Right lobe of liver (tissue), 4 donors: Measurements from ENCODE around the gene LITAF.

Experiments used
- POLR2A ChIP-seq: fragments of 450-650 bp; IDR thresholded peaks from one replicate; pipeline ENCODE4 v1.6.1; 2017; ENCODE audit warnings: antibody characterized with exemption, mild to moderate bottlenecking
- TF ChIP-seq, protein P1 (sequence below), 4 donors: fragments of 200-600 bp in 3 of 4; fragments of 450-650 bp in 1 of 4; IDR thresholded peaks; one replicate each; pipeline versions ENCODE4 v1.5.1 to v1.8.0; 2016 to 2022; ENCODE audit warnings: antibody characterized with exemption in 4 of 4, mild to moderate bottlenecking in 2 of 4
- donor health status: DM: no; HTN: no; CAD: no.
- donor health status: DM: no; HTN: no; CAD: no.
- donor health status: DM: no; HTN: yes; CAD: no.

- TF ChIP-seq POLR2A, result no peak
- TF ChIP-seq, protein P1, sequence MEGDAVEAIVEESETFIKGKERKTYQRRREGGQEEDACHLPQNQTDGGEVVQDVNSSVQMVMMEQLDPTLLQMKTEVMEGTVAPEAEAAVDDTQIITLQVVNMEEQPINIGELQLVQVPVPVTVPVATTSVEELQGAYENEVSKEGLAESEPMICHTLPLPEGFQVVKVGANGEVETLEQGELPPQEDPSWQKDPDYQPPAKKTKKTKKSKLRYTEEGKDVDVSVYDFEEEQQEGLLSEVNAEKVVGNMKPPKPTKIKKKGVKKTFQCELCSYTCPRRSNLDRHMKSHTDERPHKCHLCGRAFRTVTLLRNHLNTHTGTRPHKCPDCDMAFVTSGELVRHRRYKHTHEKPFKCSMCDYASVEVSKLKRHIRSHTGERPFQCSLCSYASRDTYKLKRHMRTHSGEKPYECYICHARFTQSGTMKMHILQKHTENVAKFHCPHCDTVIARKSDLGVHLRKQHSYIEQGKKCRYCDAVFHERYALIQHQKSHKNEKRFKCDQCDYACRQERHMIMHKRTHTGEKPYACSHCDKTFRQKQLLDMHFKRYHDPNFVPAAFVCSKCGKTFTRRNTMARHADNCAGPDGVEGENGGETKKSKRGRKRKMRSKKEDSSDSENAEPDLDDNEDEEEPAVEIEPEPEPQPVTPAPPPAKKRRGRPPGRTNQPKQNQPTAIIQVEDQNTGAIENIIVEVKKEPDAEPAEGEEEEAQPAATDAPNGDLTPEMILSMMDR (IDR thresholded peaks at IDR 0.05), result no peak
These were observed 62.5 kb downstream of the LITAF start for GRCh38 chr16:11524098-11524760.
